AG10803 (cell line): ENCODE results near the gene PPP1R9B.

Experiments
- DNase-seq: peaks from one replicate; pipeline ENCODE4 v3.0.0; 2010; ENCODE audit warnings: low read depth
- H3K4me3 ChIP-seq: 2 replicates; pipeline ENCODE4 v1.5.1; 2011; ENCODE audit warnings: mild to moderate bottlenecking, low read length, control low read depth
- TF ChIP-seq, protein P1 (sequence below): conservative IDR thresholded peaks from 2 replicates; pipeline ENCODE4 v1.5.1; 2011; ENCODE audit warnings: mild to moderate bottlenecking, low read length, control low read depth, inconsistent platforms

Gene PPP1R9B

DNA sequence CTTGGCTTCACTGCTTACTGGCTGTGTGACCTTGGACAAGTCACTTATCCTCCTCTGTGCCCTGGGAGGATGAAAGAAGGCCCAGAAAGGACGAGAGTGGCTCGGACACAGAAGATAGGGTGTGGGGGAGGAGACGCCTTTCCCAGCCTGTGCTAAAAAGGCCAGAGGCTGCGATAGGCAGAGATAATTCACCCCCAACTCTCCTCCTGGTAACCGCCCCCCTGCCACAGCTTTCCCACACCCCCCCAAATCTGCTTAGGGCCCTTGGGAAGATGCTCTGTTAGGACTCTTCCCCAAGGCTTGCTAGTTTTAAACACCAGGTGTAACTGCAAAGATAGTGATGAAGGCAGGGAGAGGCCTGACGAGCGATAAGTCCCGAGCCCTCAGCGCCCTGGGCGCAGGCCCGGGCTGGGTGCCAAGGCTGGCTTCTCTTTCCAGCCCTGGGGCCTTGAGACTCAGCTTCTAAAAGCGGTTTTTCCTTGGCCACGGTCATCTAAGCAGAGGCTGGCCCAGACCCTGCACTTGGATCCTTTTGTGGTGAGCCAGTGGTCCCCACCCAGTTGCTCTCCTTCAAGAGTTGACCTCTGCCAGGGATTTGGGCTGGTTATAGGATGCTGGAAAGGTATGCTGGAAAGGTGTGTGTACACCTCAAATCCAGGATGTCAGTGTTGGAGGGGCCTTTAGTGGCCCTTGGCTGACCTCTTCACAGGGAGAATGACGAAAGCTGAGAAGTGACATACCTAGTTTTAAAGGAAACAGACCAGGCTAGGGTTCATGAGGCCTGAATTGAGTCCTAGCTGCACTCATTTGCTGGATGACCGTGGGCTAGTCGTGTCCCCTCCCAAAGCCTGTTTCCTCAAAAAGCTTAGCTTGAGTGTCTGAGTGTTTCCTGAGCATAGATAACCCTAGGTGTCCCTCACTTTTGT lies 3.4 kb upstream of the PPP1R9B start:
- DNase-seq, result no peak
- TF ChIP-seq, protein P1, sequence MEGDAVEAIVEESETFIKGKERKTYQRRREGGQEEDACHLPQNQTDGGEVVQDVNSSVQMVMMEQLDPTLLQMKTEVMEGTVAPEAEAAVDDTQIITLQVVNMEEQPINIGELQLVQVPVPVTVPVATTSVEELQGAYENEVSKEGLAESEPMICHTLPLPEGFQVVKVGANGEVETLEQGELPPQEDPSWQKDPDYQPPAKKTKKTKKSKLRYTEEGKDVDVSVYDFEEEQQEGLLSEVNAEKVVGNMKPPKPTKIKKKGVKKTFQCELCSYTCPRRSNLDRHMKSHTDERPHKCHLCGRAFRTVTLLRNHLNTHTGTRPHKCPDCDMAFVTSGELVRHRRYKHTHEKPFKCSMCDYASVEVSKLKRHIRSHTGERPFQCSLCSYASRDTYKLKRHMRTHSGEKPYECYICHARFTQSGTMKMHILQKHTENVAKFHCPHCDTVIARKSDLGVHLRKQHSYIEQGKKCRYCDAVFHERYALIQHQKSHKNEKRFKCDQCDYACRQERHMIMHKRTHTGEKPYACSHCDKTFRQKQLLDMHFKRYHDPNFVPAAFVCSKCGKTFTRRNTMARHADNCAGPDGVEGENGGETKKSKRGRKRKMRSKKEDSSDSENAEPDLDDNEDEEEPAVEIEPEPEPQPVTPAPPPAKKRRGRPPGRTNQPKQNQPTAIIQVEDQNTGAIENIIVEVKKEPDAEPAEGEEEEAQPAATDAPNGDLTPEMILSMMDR, result no peak
- H3K4me3 ChIP-seq, result no peak overlapping the region

DNA sequence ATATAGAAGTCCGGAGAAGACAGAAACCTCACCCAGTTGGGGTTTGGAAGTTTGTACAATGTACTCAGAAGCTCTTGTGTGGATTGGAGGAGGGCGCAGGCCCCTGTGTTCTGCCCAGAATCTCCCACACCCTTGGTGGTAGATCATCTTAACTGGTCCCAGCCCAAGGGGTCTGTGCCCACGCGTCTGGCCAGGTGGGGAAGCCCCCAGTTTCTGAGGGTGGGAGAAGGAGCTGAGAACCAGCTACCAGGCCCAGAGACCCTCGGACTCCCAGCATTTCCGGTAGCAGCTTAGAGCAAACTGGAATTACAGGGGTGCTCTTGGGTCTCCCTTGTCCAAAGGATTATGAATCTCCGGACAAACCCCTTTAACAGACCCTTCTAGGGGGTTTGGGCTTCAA lies 2.3 kb upstream of the PPP1R9B start:
- TF ChIP-seq, protein P1, result no peak
- H3K4me3 ChIP-seq, result no peak overlapping the region
- no peak for DNase-seq

DNA sequence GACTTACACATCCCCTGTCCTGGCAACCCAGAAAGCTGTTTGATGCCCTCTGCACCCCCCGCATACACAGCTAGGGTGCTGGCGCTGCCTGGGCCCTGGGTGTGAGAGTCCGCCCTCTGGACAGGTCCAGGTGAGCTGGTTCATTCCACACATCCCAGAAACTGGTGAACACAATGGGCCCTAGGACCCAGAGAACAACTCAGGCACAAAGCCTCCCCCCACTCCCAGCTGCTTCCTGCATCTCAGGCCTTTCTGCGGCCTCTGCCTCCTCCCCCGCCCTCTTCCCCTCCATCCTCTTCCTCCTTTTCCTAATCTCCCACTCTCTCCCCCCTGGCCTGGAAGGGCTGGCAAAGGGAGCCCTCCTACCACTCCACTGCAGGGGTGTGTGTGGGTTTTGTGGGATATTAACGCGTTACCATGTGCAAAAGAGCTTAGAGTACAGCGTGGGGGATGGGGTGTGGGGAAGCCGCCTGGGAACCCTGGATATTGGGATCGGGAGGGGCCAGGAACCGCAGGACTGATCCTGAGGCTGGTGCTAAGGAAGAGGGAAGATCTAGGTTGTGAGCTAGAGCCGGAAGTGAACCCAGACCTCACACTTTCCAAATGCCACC lies 1.6 kb upstream of the PPP1R9B start:
- peak overlapping the region; percentile 79 for H3K4me3 ChIP-seq
- TF ChIP-seq, protein P1, result no peak
- peak; percentile 86 for DNase-seq

DNA sequence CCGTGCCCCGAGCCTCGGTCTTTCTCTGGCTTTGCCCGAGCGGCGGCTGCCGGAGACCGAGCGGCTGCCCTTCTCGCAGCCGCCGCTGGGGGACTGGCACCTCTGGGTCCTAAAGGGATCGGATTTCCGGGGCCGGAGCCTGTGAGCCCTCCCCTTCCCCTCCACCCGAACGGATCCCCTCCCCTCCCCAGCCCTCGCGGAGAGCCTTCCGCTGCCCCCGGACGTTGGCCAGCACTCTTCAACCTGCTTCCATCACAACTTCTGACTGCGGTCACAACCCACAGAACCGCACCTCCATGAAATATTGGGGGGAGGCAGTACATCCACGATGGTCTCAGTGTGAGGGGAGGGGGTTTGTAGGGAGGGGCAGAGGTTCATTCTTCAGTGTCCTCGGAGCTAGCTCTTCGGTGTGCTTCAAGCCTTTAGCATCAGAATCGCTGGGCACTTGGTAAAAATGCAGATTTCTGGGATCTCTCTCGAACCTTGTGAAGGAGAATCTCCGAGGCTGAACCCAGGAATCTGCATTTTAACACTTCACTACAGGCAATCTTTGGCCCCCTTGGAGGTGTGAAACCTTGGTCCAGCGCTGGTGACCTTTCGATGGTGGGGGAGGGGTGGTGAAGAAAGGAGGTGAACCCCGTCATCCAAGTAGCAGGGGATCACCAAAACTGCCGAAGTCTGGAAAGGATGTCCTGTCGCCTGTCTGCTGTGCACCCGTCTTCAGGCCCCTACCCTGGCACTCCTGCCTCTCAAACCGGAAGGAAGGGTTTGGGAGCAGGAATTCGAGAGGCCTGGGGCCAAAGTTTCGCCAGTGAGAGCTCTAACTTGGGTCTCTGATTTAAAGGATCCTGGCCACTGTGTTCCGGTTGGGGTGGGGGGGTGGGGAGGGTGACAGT lies 812 bp upstream of the PPP1R9B start:
- DNase-seq, result peak; percentile 87
- TF ChIP-seq, protein P1, result peak; percentile 64
- H3K4me3 ChIP-seq, result peak overlapping the region; percentile 79

DNA sequence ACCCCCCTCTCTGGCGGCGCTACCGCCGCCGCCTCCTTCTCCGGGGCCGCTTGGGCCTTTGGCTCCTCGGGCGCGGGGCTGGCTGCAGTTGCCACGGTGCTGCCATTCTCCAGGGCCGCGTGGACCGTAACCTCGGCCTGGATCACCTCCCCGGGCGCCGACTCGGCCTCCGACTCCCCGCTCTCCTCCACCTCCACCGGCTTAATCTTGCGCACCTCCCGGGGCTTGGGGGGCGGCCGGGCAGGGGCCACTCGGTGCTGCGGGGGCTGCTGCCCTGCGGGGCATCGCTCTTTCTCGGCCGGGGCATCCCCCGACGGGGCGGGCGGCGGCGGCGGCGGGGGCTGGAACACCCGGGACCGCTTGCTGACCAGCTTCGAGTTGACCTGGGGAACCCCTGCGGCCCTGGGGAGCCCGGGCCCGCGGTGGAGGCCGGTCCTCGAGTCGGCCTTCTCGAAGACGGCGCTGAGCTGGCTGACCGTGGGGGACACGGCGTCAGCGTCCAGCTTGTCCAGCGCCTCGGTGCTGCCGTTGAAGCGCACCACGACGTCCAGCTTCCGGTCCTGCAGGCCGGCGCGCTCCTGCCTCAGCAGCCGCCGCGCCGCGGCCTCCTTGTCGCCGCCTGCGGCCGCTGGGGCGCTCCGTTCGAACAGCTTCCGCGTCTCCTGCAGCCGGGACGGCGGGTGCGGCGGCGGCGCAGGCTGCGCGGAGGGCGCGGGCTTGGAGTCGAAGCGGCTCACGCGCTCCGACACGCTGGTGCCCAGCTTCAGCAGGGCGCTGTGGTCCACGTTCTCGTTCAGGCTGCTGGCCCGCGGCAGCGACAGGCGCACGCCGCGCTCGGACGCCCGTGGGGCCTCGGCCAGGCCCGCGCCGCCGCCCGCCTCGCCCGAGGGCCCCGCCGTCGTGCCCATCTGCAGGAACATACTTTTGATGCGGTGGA lies 792 bp downstream of the PPP1R9B start:
- peak overlapping the region; percentile 79 for H3K4me3 ChIP-seq
- TF ChIP-seq, protein P1, result no peak
- peak; percentile 60 for DNase-seq

DNA sequence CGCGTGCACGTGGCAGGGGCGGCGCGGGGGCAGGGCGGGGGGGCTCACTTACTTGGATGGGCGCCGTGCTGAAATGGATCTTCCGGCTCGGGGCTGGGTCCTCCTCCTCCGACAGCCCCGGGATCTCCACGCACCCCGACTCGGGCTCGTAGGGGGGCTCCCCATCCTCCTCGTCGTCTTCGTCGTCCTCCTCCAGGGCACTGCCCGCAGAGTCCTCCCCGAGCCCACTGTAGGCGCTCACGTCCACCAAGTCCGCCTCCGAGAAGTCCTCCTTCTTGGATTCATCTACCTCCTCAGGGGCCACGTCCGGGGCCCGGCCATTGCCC lies 1.4 kb downstream of the PPP1R9B start:
- peak overlapping the region; percentile 79 for H3K4me3 ChIP-seq
- TF ChIP-seq, protein P1, result no peak
- DNase-seq, result no peak
